Sigmoid colon (tissue), 4 donors: ENCODE results near the gene QDPR.

Source experiments
- POLR2A ChIP-seq, 2 donors: fragments of 450-650 bp; IDR thresholded peaks; one replicate each; pipeline ENCODE4 v1.6.1; 2016; ENCODE audit warnings: antibody characterized with exemption in 2 of 2, mild to moderate bottlenecking in 2 of 2, moderate library complexity in 2 of 2
- POLR2AphosphoS5 ChIP-seq, 4 donors: sonication (generic); formaldehyde crosslinking; IDR thresholded peaks; one replicate each; pipeline ENCODE4 v1.6.1; 2017; ENCODE audit warnings: antibody characterized with exemption in 4 of 4
- TF ChIP-seq, protein P1 (sequence below), 4 experiments: fragments of 450-650 bp in 3 of 4; fragments of 200-600 bp in 1 of 4; IDR thresholded peaks; one replicate each; pipeline ENCODE4 v1.5.1; 2016 to 2019; ENCODE audit warnings: antibody characterized with exemption in 4 of 4, mild to moderate bottlenecking in 3 of 4, moderate library complexity in 2 of 4

DNA sequence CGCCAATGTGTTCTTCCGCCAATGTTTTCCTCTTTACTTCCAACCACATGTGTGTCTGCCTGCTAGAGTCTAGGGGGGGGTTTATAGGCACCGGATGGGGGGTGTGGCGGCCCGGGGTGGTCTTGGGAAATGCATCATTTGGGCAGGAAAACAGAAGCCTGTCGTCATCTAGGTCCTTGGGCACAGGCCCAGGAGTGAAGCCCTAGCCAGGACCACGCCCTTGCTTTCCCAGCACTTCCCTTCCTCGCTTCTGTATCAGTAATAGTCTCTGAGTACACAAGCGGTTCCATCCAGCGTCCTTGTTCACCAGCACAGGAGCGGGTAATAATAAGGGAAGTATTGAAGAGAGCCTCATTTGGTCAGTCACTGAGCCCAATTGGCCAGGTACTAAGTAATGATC lies 74.5 kb downstream of the QDPR start:
- TF ChIP-seq POLR2AphosphoS5 (IDR thresholded peaks at IDR 0.05) (no peak), POLR2A (IDR thresholded peaks at IDR 0.05) (no peak)
- TF ChIP-seq, protein P1, sequence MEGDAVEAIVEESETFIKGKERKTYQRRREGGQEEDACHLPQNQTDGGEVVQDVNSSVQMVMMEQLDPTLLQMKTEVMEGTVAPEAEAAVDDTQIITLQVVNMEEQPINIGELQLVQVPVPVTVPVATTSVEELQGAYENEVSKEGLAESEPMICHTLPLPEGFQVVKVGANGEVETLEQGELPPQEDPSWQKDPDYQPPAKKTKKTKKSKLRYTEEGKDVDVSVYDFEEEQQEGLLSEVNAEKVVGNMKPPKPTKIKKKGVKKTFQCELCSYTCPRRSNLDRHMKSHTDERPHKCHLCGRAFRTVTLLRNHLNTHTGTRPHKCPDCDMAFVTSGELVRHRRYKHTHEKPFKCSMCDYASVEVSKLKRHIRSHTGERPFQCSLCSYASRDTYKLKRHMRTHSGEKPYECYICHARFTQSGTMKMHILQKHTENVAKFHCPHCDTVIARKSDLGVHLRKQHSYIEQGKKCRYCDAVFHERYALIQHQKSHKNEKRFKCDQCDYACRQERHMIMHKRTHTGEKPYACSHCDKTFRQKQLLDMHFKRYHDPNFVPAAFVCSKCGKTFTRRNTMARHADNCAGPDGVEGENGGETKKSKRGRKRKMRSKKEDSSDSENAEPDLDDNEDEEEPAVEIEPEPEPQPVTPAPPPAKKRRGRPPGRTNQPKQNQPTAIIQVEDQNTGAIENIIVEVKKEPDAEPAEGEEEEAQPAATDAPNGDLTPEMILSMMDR (IDR thresholded peaks at IDR 0.05), result no peak
